GM18517 (cell line): ENCODE results near the gene PPAT.
"Not testable (repeated sequence)": the region's sequence is repeated elsewhere in the genome, so short reads cannot be mapped to it uniquely, and the experiment has no call there.

Experiments used
- ATAC-seq: cut with Tn5 transposase; IDR thresholded peaks from one replicate; pipeline ENCODE4 v1.9.1; 2021; ENCODE audit warnings: mild to moderate bottlenecking, moderate library complexity; ENCODE audit not compliant: unreplicated experiment

The PPAT gene

GRCh38 chr4:56387023-56388001 lies 48.1 kb downstream of the PPAT start, which contains the start of gene AASDH:
AASDH (minus strand) TSS chr4:56387491; CDS start chr4:56384299, 3,192 bp downstream.
- peak; percentile 93 for ATAC-seq

GRCh38 chr4:56386091-56386490 lies 49.3 kb downstream of the PPAT start:
- ATAC-seq: no peak

- no peak for ATAC-seq
Observed at GRCh38 chr4:56375458-56375857, 60.0 kb downstream of the PPAT start.

- ATAC-seq: no peak
Observed at GRCh38 chr4:56374956-56375355, 60.5 kb downstream of the PPAT start.

GRCh38 chr4:56372774-56373173 lies 62.6 kb downstream of the PPAT start:
- no peak for ATAC-seq

- ATAC-seq: no peak
Observed at GRCh38 chr4:56371426-56372220, 63.8 kb downstream of the PPAT start.

- ATAC-seq: no peak
Observed at GRCh38 chr4:56370377-56370776, 65.0 kb downstream of the PPAT start.

- not testable (repeated sequence) for ATAC-seq
Observed at GRCh38 chr4:56362981-56363380, 72.4 kb downstream of the PPAT start.

GRCh38 chr4:56360071-56360470 lies 75.3 kb downstream of the PPAT start:
- ATAC-seq: no peak

GRCh38 chr4:56356650-56357049 lies 78.8 kb downstream of the PPAT start:
- ATAC-seq: no peak

GRCh38 chr4:56348576-56348975 lies 86.8 kb downstream of the PPAT start:
- ATAC-seq: no peak

GRCh38 chr4:56345458-56345857 lies 90.0 kb downstream of the PPAT start:
- no peak for ATAC-seq
